Measurements from ENCODE around the gene SBNO1.

Gene SBNO1

GRCh38 chr12:123346946-123347345 is 17.7 kb downstream of the SBNO1 start:
- DNase-seq (ENCODE audit: extremely low read depth, low read depth): no peak
- no peak for TF ChIP-seq CTCF (IDR thresholded peaks at IDR 0.05; ENCODE audit: low read depth, low read length)

- DNase-seq (ENCODE audit: extremely low read depth, low read depth): no peak
- TF ChIP-seq CTCF (IDR thresholded peaks at IDR 0.05; ENCODE audit: low read depth, low read length): no peak
Observed at GRCh38 chr12:123344086-123344485, 20.6 kb downstream of the SBNO1 start.

- no peak for TF ChIP-seq CTCF (IDR thresholded peaks at IDR 0.05; ENCODE audit: low read depth, low read length)
- no peak for DNase-seq (ENCODE audit: extremely low read depth, low read depth)
Observed at GRCh38 chr12:123337070-123337469, 27.6 kb downstream of the SBNO1 start.

- TF ChIP-seq CTCF (IDR thresholded peaks at IDR 0.05; ENCODE audit: low read depth, low read length): no peak
Observed at GRCh38 chr12:123336530-123336929, 28.1 kb downstream of the SBNO1 start.

GRCh38 chr12:123335490-123335889 is 29.2 kb downstream of the SBNO1 start:
- no peak for DNase-seq (ENCODE audit: extremely low read depth, low read depth)
- no peak for TF ChIP-seq CTCF (IDR thresholded peaks at IDR 0.05; ENCODE audit: low read depth, low read length)

More at GRCh38 chr12:123336530-123336929, 28.1 kb downstream of the SBNO1 start:
- no peak for DNase-seq (ENCODE audit: extremely low read depth, low read depth)

- TF ChIP-seq CTCF (IDR thresholded peaks at IDR 0.05; ENCODE audit: low read depth, low read length): no peak
- no peak for DNase-seq (ENCODE audit: extremely low read depth, low read depth)
Observed at GRCh38 chr12:123329799-123330198, 34.8 kb downstream of the SBNO1 start.

- DNase-seq (ENCODE audit: extremely low read depth, low read depth): no peak
- no peak for TF ChIP-seq CTCF (IDR thresholded peaks at IDR 0.05; ENCODE audit: low read depth, low read length)
Observed at GRCh38 chr12:123319826-123320225, 44.8 kb downstream of the SBNO1 start.
